Thyroid gland (tissue), 4 donors: ENCODE data around the gene PARD3. TPM values are rescaled to one million over a fixed set of nuclear protein-coding genes. Genes with fewer than 3 reads are reported as not detected.

ENCODE experiments used
- DNase-seq, 2 donors: peaks; one replicate each; pipeline ENCODE4 v3.0.0-alpha.2; 2019
- H3K27ac ChIP-seq, 3 donors: fragments of 200-600 bp; sonication (generic); 1 replicate in 2 of 3; 2 replicates in 1 of 3; pipeline ENCODE4 v1.5.1; 2016 to 2019; ENCODE audit warnings: mild to moderate bottlenecking in 1 of 3, moderate library complexity in 1 of 3
- H3K27me3 ChIP-seq: fragments of 200-600 bp; sonication (generic); one replicate; pipeline ENCODE4 v1.5.1; 2019
- H3K36me3 ChIP-seq, 2 donors: fragments of 200-600 bp; sonication (generic); one replicate each; pipeline ENCODE4 v1.5.1; 2016 to 2019
- H3K4me1 ChIP-seq, 2 donors: fragments of 200-600 bp; sonication (generic); one replicate each; pipeline ENCODE4 v1.5.1; 2017 to 2019
- H3K4me3 ChIP-seq, 3 donors: fragments of 200-600 bp; sonication (generic); replicated peaks in 1 of 3; 1 replicate in 2 of 3; 2 replicates in 1 of 3; pipeline ENCODE4 v1.5.1; 2016; ENCODE audit warnings: mild to moderate bottlenecking in 1 of 3
- H3K9me3 ChIP-seq: fragments of 200-600 bp; sonication (generic); one replicate; pipeline ENCODE4 v1.5.1; 2017
- POLR2A ChIP-seq, 2 donors: fragments of 450-650 bp; IDR thresholded peaks; one replicate each; pipeline ENCODE4 v1.6.1; 2017; ENCODE audit warnings: antibody characterized with exemption in 2 of 2, mild to moderate bottlenecking in 2 of 2, moderate library complexity in 1 of 2
- WGBS, 2 donors: methylation state at CpG; one replicate each; pipeline ENCODE4 v1.1.5; 2017; 5-methylcytosine and 5-hydroxymethylcytosine counted together
- intact Hi-C: fragments of 100-400 bp; cut with DNase I; formaldehyde crosslinking; loops from one replicate; pipeline ENCODE4 v1.15.1; 2023
- total RNA-seq, 4 donors: library from RNA; depleted of rRNA; stranded (reverse); fragments of >200 nt; gene quantifications; one replicate each; pipeline ENCODE4 v1.2.3, GENCODE V29; 2016
- TF ChIP-seq, protein P1 (sequence below), 6 experiments: fragments of 200-600 bp in 3 of 6; fragments of 450-650 bp in 3 of 6; sonication (generic) in 3 of 6; IDR thresholded peaks; one replicate each; pipeline ENCODE4 v1.5.1; 2016 to 2019; ENCODE audit warnings: antibody characterized with exemption in 6 of 6, mild to moderate bottlenecking in 2 of 6, inconsistent platforms in 1 of 6, moderate library complexity in 1 of 6

Gene PARD3
- total RNA-seq, 4 donors from 2014 or later = 48.6 to 88.4 (median 57.7) TPM

DNA sequence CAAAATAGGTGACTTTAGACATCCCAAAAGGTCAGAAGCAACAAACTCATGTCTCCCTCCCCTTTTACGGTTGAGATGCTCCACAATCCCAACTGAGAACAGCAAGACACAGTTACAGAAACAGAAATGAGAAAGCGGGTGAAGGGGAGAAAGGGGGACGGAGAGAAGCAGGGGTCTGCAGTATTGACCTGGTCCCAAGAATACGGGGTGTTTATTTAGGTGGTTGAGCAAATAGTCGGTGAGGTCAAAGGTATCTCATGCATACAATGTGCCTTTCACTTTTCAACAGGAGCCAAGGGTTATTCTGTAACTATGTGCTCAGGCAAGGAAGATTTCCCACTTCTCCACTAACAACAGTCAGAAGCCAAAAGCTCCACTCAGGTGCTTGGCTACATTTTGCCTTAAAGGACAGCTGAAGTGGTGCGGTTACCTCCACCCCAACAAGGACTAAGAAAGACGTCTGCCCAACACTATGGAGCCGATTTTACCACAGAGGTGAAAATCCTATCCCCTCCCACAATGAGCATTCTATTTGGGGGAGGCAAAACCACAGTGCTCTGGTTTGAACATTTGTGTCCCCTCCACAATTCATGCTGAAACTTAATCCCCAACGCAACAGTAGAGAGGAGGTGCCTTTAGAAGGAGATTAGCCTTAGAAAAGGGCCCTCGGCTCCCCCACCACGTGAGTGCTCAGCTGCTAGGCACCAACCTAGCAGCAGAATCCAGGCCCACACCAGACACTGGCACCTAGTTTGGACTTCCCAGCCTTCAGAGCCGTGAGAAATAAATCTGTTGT, 77.9 kb downstream of the PARD3 start:
- no peak overlapping the region for H3K4me3 ChIP-seq
- H3K27ac ChIP-seq = no peak overlapping the region
- H3K36me3 ChIP-seq = no peaks in the 10 kb centered on the region
- DNase-seq = no peak
- TF ChIP-seq, protein P1, sequence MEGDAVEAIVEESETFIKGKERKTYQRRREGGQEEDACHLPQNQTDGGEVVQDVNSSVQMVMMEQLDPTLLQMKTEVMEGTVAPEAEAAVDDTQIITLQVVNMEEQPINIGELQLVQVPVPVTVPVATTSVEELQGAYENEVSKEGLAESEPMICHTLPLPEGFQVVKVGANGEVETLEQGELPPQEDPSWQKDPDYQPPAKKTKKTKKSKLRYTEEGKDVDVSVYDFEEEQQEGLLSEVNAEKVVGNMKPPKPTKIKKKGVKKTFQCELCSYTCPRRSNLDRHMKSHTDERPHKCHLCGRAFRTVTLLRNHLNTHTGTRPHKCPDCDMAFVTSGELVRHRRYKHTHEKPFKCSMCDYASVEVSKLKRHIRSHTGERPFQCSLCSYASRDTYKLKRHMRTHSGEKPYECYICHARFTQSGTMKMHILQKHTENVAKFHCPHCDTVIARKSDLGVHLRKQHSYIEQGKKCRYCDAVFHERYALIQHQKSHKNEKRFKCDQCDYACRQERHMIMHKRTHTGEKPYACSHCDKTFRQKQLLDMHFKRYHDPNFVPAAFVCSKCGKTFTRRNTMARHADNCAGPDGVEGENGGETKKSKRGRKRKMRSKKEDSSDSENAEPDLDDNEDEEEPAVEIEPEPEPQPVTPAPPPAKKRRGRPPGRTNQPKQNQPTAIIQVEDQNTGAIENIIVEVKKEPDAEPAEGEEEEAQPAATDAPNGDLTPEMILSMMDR (IDR thresholded peaks at IDR 0.05) = no peak
- no peak for TF ChIP-seq POLR2A (IDR thresholded peaks at IDR 0.05)
- 72 to 84% methylated on average over 12 of the region's 12 CpGs for WGBS, 2 donors
- H3K9me3 ChIP-seq = no peaks in the 10 kb centered on the region
- H3K27me3 ChIP-seq = no peaks in the 10 kb centered on the region
- intact Hi-C loops = loop anchor here (10.0 kb wide), 1 partner anchor 78 kb away; the partner anchor contains the start of gene PARD3
- H3K4me1 ChIP-seq = peaks cover 11 to 14% of the 10 kb centered on the region in 2 donors

DNA sequence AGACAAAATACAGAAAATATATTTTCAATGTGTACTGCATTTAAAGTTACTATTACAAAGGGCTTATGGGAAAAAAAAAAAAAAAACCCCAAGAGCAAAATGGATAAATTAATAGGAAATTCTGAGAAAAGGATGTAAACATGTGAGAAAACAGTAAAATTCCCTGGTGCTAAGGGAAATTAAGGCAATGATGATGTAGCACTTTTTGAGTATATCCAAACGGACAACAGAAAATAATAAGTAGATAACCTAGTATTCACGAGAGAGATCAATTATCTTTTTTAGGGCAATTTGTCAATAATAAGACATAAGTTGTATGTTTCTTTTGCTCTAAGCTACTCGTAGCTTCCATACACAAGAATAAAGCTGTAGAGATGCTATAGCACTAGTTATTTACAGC, 80.2 kb downstream of the PARD3 start:
- intact Hi-C loops = loop anchor here (10.0 kb wide), 1 partner anchor 80 kb away; the partner anchor contains the start of gene PARD3
- Histone ChIP-seq H3K4me3 (no peak overlapping the region), H3K4me1 (peaks cover 6 to 11% of the 10 kb centered on the region in 2 donors), H3K9me3 (no peaks in the 10 kb centered on the region), H3K36me3 (no peaks in the 10 kb centered on the region), H3K27me3 (no peaks in the 10 kb centered on the region), H3K27ac (no peak overlapping the region)
- WGBS, 2 donors = 89 to 91% methylated on average over 3 of the region's 3 CpGs
- DNase-seq = no peak
- TF ChIP-seq, protein P1 (IDR thresholded peaks at IDR 0.05) = no peak
- TF ChIP-seq POLR2A (IDR thresholded peaks at IDR 0.05) = no peak

DNA sequence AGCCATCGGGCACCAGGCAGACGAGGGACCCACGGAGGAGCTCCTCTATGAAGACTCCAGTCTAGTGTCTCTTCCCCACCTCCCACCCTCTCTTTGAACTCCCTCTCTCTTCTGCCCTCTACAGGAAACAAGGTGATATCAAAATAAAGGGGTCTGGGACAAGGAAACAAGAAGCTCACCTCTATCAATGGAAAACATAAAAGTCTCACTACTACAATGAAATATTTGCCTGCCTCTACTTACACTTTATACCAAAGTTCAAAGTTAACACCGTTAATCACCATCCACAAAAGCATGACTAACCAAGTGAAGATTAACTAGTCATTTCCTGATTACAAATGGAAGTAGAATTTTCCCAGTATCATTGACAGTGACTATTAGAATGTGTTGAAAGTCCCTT, 82.2 kb downstream of the PARD3 start:
- WGBS, 2 donors = 83 to 88% methylated on average over 4 of the region's 4 CpGs
- H3K27me3 ChIP-seq = no peaks in the 10 kb centered on the region
- no peaks in the 10 kb centered on the region for H3K36me3 ChIP-seq
- peaks cover 11 to 15% of the 10 kb centered on the region in 2 donors for H3K4me1 ChIP-seq
- no peaks in the 10 kb centered on the region for H3K9me3 ChIP-seq
- no peak for DNase-seq
- TF ChIP-seq, protein P1 (IDR thresholded peaks at IDR 0.05) = no peak
- no peak for TF ChIP-seq POLR2A (IDR thresholded peaks at IDR 0.05)
- intact Hi-C loops = loop anchor here (10.0 kb wide), 1 partner anchor 82 kb away; the partner anchor contains the start of gene PARD3
- no peak overlapping the region for H3K4me3 ChIP-seq
- H3K27ac ChIP-seq = no peak overlapping the region

DNA sequence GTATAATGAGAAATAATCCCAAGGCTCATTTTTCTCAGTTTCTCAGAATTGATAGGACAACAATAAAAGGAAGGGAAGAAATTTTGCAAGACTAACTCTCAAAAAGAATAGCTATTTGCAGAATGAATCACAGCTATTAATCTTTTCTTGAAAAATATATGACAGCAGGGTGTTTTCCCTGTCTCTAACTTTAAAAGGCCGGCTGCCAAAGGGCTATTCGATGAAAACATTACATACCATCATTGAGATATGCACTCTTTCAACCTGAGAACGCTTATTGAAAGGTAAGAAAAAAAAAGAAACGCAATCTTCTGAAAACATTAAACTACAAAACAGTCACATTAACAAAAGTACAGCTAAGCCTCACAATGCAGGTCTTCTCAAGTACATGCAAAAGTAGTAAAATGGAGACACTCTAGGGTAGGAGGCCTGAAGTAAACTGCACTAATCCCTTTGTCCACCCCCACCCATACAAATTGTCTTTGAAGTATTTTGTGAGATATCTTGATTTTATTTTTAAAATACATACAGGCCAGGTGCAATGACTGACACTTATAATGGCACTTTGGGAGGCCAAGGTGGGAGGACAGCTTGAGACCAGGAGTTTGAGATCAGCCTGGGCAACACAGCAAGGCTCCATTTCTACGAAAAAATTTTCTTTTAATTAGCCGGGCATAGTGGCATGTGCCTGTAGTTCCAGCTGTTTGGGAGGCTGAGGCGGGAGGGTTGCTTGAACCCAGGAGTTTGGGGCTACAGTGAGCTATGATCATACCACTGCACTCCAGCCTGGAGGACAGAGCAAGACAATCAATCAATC, 83.0 kb downstream of the PARD3 start:
- 79 to 83% methylated on average over 7 of the region's 7 CpGs for WGBS, 2 donors
- Histone ChIP-seq H3K27ac (no peak overlapping the region), H3K4me1 (peaks cover 18 to 19% of the 10 kb centered on the region in 2 donors), H3K9me3 (no peaks in the 10 kb centered on the region), H3K27me3 (no peaks in the 10 kb centered on the region), H3K4me3 (no peak overlapping the region), H3K36me3 (no peaks in the 10 kb centered on the region)
- intact Hi-C loops = loop anchor here (10.0 kb wide), 1 partner anchor 83 kb away; the partner anchor contains the start of gene PARD3
- TF ChIP-seq POLR2A (IDR thresholded peaks at IDR 0.05) = no peak
- TF ChIP-seq, protein P1 (IDR thresholded peaks at IDR 0.05) = no peak
- DNase-seq = no peak
